GM12892 (cell line): ENCODE measurements around the gene CCDC83.

Experiments
- POLR2A ChIP-seq: IDR thresholded peaks from 2 replicates; pipeline ENCODE4 v1.6.1; 2011; ENCODE audit warnings: low read depth, low read length, control low read depth
- POLR2AphosphoS5 ChIP-seq: IDR thresholded peaks from 2 replicates; pipeline ENCODE4 v1.6.1; 2011; ENCODE audit warnings: low read depth, low read length, control low read depth
- TAF1 ChIP-seq: IDR thresholded peaks from 2 replicates; pipeline ENCODE4 v1.6.1; 2011; ENCODE audit warnings: low read depth, mild to moderate bottlenecking, control low read depth, low read length, borderline replicate concordance

GRCh38 chr11:85898456-85898855 is 43.3 kb downstream of the CCDC83 start:
- TF ChIP-seq POLR2A (no peak), POLR2AphosphoS5 (no peak), TAF1 (no peak)
